ENCODE results near the gene LRRC74A.

The LRRC74A gene

GRCh38 chr14:76828339-76829012 is 2.3 kb downstream of the LRRC74A start:
- no peak overlapping the region for H3K4me2 ChIP-seq (ENCODE audit: low read length)
- H3K9me2 ChIP-seq (replicated peaks; ENCODE audit: control insufficient read depth, low read length), result no peaks in the 10 kb centered on the region
- H3K4me1 ChIP-seq (ENCODE audit: control insufficient read depth, low read length), result no peaks in the 10 kb centered on the region
- H4K20me1 ChIP-seq (ENCODE audit: control insufficient read depth, insufficient read depth, low read depth, low read length), result no peaks in the 10 kb centered on the region; the same call in 1 of the 2 replicates
- no peak overlapping the region for H3K27ac ChIP-seq (ENCODE audit: low read depth, low read length)
- H3K4me3 ChIP-seq (ENCODE audit: low read length), result no peak overlapping the region
- H3K79me2 ChIP-seq (ENCODE audit: control insufficient read depth, low read length), result no peaks in the 10 kb centered on the region
- no peaks in the 10 kb centered on the region for H3F3A ChIP-seq (ENCODE audit: control insufficient read depth, insufficient read depth)
- no peak for TF ChIP-seq EZH2phosphoT487 (IDR thresholded peaks at IDR 0.05; ENCODE audit: borderline replicate concordance, low read length)
- TF ChIP-seq, protein P1, sequence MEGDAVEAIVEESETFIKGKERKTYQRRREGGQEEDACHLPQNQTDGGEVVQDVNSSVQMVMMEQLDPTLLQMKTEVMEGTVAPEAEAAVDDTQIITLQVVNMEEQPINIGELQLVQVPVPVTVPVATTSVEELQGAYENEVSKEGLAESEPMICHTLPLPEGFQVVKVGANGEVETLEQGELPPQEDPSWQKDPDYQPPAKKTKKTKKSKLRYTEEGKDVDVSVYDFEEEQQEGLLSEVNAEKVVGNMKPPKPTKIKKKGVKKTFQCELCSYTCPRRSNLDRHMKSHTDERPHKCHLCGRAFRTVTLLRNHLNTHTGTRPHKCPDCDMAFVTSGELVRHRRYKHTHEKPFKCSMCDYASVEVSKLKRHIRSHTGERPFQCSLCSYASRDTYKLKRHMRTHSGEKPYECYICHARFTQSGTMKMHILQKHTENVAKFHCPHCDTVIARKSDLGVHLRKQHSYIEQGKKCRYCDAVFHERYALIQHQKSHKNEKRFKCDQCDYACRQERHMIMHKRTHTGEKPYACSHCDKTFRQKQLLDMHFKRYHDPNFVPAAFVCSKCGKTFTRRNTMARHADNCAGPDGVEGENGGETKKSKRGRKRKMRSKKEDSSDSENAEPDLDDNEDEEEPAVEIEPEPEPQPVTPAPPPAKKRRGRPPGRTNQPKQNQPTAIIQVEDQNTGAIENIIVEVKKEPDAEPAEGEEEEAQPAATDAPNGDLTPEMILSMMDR (IDR thresholded peaks at IDR 0.05; ENCODE audit: low read depth, low read length, poor library complexity, severe bottlenecking), result no peak
- H3K9me3 ChIP-seq (ENCODE audit: control insufficient read depth, insufficient read depth, low read length), result no peaks in the 10 kb centered on the region
- H3K27me3 ChIP-seq (ENCODE audit: control insufficient read depth, low read length), result peaks cover 27% of the 10 kb centered on the region
- no peaks in the 10 kb centered on the region for H3K36me3 ChIP-seq (ENCODE audit: control insufficient read depth, low read length)

GRCh38 chr14:76829013-76829365 is 2.8 kb downstream of the LRRC74A start:
- Histone ChIP-seq H3K4me3 (ENCODE audit: low read length) (no peak overlapping the region), H3K27ac (ENCODE audit: low read depth, low read length) (no peak overlapping the region), H3K27me3 (ENCODE audit: control insufficient read depth, low read length) (peaks cover 27% of the 10 kb centered on the region), H4K20me1 (ENCODE audit: control insufficient read depth, insufficient read depth, low read depth, low read length) (no peaks in the 10 kb centered on the region; the same call in 1 of the 2 replicates), H3K36me3 (ENCODE audit: control insufficient read depth, low read length) (no peaks in the 10 kb centered on the region), H3K4me1 (ENCODE audit: control insufficient read depth, low read length) (no peaks in the 10 kb centered on the region), H3K79me2 (ENCODE audit: control insufficient read depth, low read length) (no peaks in the 10 kb centered on the region), H3K9me2 (replicated peaks; ENCODE audit: control insufficient read depth, low read length) (no peaks in the 10 kb centered on the region), H3K4me2 (ENCODE audit: low read length) (no peak overlapping the region), H3F3A (ENCODE audit: control insufficient read depth, insufficient read depth) (no peaks in the 10 kb centered on the region), H3K9me3 (ENCODE audit: control insufficient read depth, insufficient read depth, low read length) (no peaks in the 10 kb centered on the region)
- TF ChIP-seq EZH2phosphoT487 (IDR thresholded peaks at IDR 0.05; ENCODE audit: borderline replicate concordance, low read length), result no peak
- TF ChIP-seq, protein P1 (IDR thresholded peaks at IDR 0.05; ENCODE audit: low read depth, low read length, poor library complexity, severe bottlenecking), result no peak

DNA sequence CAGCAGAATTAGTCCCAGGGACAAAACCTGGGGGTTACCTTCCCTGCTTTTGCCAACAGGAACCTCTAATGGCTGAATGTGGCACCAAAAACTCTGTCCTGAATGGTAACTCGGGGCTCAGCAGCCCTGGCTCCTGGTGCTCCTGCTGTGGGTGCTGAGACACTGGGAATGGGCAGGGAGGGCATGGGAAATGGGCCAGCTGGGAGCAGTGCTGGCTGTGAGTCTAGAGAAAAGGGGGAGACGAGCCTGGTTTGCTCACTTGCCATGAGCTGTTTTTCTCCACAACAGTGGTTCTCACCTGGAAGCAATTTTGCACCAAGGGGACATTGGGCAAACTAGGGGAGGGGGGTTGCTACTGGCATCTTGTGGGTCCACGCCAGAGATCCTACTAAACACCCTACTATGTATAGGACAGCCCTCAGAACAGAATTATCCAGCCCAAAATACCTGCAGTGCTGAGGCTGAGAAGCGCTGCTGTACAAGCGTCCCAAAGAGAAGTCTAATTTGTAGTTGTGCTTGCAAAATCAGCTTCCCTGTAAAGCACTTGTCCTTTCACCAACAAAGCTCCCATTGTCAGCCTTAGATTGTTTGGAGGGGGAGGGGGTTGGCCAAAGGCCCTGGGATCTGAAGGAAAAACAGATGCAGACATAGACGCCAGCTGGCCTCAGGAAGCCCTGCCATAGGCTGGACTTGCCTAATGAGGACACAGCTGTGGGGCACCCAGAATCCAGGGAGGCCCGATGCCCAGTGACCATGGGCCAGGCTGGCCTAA is 3.6 kb downstream of the LRRC74A start:
- H3K4me1 ChIP-seq (ENCODE audit: control insufficient read depth, low read length), result no peaks in the 10 kb centered on the region
- H3K27me3 ChIP-seq (ENCODE audit: control insufficient read depth, low read length), result peaks cover 28% of the 10 kb centered on the region
- H4K20me1 ChIP-seq (ENCODE audit: control insufficient read depth, insufficient read depth, low read depth, low read length), result no peaks in the 10 kb centered on the region; the same call in 1 of the 2 replicates
- TF ChIP-seq, protein P1 (IDR thresholded peaks at IDR 0.05; ENCODE audit: low read depth, low read length, poor library complexity, severe bottlenecking), result no peak
- TF ChIP-seq EZH2phosphoT487 (IDR thresholded peaks at IDR 0.05; ENCODE audit: borderline replicate concordance, low read length), result no peak
- H3F3A ChIP-seq (ENCODE audit: control insufficient read depth, insufficient read depth), result no peaks in the 10 kb centered on the region
- H3K9me3 ChIP-seq (ENCODE audit: control insufficient read depth, insufficient read depth, low read length), result no peaks in the 10 kb centered on the region
- H3K27ac ChIP-seq (ENCODE audit: low read depth, low read length), result no peak overlapping the region
- H3K4me2 ChIP-seq (ENCODE audit: low read length), result no peak overlapping the region
- H3K79me2 ChIP-seq (ENCODE audit: control insufficient read depth, low read length), result no peaks in the 10 kb centered on the region
- H3K4me3 ChIP-seq (ENCODE audit: low read length), result no peak overlapping the region
- H3K36me3 ChIP-seq (ENCODE audit: control insufficient read depth, low read length), result no peaks in the 10 kb centered on the region
- H3K9me2 ChIP-seq (replicated peaks; ENCODE audit: control insufficient read depth, low read length), result no peaks in the 10 kb centered on the region

Data from DOHH2 (cell line).